Measurements from ENCODE around the gene CYB561D1.

The CYB561D1 gene

GRCh38 chr1:109548321-109549267 is 54.7 kb downstream of the CYB561D1 start, which contains the start of gene GNAI3:
GNAI3 (plus strand) TSS chr1:109548615; CDS start chr1:109548721, 106 bp downstream.
- peak; percentile 86 for DNase-seq (ENCODE audit: low read depth in 2 of 2)
